A673 (cell line): ENCODE measurements around the gene ZNF442. TPM values are rescaled to one million over a fixed set of nuclear protein-coding genes. Genes with fewer than 3 reads are reported as not detected.

Experiments used
- BruUV-seq: library from RNA; stranded (reverse); fragments of 400-500 nt; replicated peaks from 2 replicates; lab custom pipeline; 2021; lab: Mats Ljungman, UMichigan
- CTCF ChIA-PET: fragments of 300-600 bp; sonication (Branson Sonifier 250); formaldehyde crosslinking; loops from one replicate; lab custom pipeline; 2022; ENCODE audit warnings: antibody characterized with exemption; lab: Charles Lee
- POLR2A ChIA-PET: fragments of 300-600 bp; sonication (Branson Sonifier 250); formaldehyde crosslinking; loops from one replicate; lab custom pipeline; 2022; ENCODE audit warnings: antibody characterized with exemption; ENCODE audit not compliant: low non-redundant PET; lab: Charles Lee
- DNase-seq: peaks from one replicate; pipeline ENCODE4 v3.0.0-alpha.2; 2015; ENCODE audit warnings: low spot score
- H3K27ac ChIP-seq: fragments of 200-600 bp; sonication (generic); 2 replicates; pipeline ENCODE4 v1.5.1; 2016; ENCODE audit warnings: mixed run types, low read depth, mild to moderate bottlenecking, mixed read lengths, antibody characterized with exemption, low read length; ENCODE audit not compliant: poor library complexity, severe bottlenecking
- H3K27me3 ChIP-seq: fragments of 200-600 bp; sonication (generic); replicated peaks from 2 replicates; pipeline ENCODE4 v1.6.1; 2017; ENCODE audit warnings: mixed run types, low read depth, mild to moderate bottlenecking, mixed read lengths, antibody characterized with exemption, low read length; ENCODE audit not compliant: insufficient read depth, poor library complexity
- H3K36me3 ChIP-seq: fragments of 200-600 bp; sonication (generic); 2 replicates; pipeline ENCODE4 v1.6.1; 2016; ENCODE audit warnings: mixed run types, mild to moderate bottlenecking, mixed read lengths, antibody characterized with exemption, low read length; ENCODE audit not compliant: insufficient read depth, poor library complexity, severe bottlenecking
- H3K4me1 ChIP-seq: fragments of 200-600 bp; sonication (generic); 2 replicates; pipeline ENCODE4 v1.6.1; 2017; ENCODE audit warnings: mixed run types, mild to moderate bottlenecking, mixed read lengths, antibody characterized with exemption, low read length; ENCODE audit not compliant: insufficient read depth, poor library complexity, severe bottlenecking
- H3K4me3 ChIP-seq: fragments of 200-600 bp; sonication (generic); 2 replicates; pipeline ENCODE4 v1.5.1; 2016; ENCODE audit warnings: low read depth, mixed run types, mild to moderate bottlenecking, mixed read lengths, low read length; ENCODE audit not compliant: poor library complexity, severe bottlenecking
- H3K9me3 ChIP-seq: fragments of 200-600 bp; sonication (generic); 2 replicates; pipeline ENCODE4 v1.6.1; 2016; ENCODE audit warnings: mixed run types, low read depth, mild to moderate bottlenecking, mixed read lengths, antibody characterized with exemption, low read length; ENCODE audit not compliant: poor library complexity, severe bottlenecking
- EZH2 ChIP-seq: fragments of 200-600 bp; sonication (generic); IDR thresholded peaks from 2 replicates; pipeline ENCODE4 v1.6.1; 2017; ENCODE audit warnings: borderline replicate concordance, low read depth, mild to moderate bottlenecking, mixed read lengths, antibody characterized with exemption, low read length; ENCODE audit not compliant: poor library complexity, severe bottlenecking
- intact Hi-C: fragments of 100-400 bp; cut with micrococcal nuclease; formaldehyde crosslinking; loops from one replicate; pipeline ENCODE4 v1.10.0; 2022; ENCODE audit not compliant: unreplicated experiment
- total RNA-seq: library from RNA; stranded (reverse); gene quantifications from 2 replicates; pipeline ENCODE4 v1.2.3, GENCODE V29; 2021
- TF ChIP-seq, protein P1 (sequence below): fragments of 300-800, 200-600 bp; sonication (generic); conservative IDR thresholded peaks from 2 replicates; pipeline ENCODE4 v1.5.1; 2017; ENCODE audit warnings: low read depth, mild to moderate bottlenecking, antibody characterized with exemption, low read length, moderate library complexity, mixed read lengths

The ZNF442 gene
- total RNA-seq, 1 experiment from 2014 or later, result 0.86 TPM

DNA sequence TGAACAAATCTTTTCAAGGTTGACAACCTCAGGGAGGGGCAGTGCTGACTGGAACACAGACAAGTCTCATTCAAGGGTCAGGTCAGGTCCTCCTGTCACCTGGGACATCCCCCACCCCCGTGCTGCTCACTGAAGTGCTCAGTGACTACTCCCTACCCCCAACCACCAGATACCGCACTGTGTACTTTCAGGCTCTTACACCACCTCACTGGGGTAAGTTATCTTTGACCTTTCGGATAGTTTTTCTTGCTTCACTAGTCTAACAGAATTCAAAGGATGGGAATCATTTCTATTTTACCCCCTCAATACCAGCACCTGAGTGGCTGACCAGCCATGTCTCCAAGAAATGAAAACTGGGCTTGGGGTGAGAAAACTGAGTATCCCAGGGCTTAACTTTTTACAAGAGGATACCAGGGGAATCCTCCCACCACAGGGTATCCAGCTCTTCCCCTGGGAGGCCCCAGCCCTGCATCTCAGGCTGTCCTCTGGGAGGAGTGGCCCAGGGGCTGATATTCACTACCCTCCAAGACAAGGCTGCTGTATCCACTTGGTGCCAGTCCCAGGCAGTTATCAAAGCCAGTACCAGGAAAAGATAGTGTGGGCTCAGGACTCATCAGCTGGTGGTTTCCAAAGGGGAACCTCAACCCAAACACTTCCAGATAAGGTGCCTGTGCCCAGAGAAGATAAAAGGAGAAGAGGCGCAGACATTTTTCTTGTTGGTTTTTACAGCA, 34.1 kb downstream of the ZNF442 start:
- POLR2A ChIA-PET, result no interaction called here
- intact Hi-C loops, result no loop called here
- DNase-seq, result no peak
- no peaks in the 10 kb centered on the region for H3K36me3 ChIP-seq
- H3K9me3 ChIP-seq, result no peaks in the 10 kb centered on the region
- no peaks in the 10 kb centered on the region for H3K4me1 ChIP-seq
- CTCF ChIA-PET, result no interaction called here
- H3K27ac ChIP-seq, result no peak overlapping the region
- H3K4me3 ChIP-seq, result no peak overlapping the region
- no TSS peak for BruUV-seq
- no peak for TF ChIP-seq EZH2
- TF ChIP-seq, protein P1, sequence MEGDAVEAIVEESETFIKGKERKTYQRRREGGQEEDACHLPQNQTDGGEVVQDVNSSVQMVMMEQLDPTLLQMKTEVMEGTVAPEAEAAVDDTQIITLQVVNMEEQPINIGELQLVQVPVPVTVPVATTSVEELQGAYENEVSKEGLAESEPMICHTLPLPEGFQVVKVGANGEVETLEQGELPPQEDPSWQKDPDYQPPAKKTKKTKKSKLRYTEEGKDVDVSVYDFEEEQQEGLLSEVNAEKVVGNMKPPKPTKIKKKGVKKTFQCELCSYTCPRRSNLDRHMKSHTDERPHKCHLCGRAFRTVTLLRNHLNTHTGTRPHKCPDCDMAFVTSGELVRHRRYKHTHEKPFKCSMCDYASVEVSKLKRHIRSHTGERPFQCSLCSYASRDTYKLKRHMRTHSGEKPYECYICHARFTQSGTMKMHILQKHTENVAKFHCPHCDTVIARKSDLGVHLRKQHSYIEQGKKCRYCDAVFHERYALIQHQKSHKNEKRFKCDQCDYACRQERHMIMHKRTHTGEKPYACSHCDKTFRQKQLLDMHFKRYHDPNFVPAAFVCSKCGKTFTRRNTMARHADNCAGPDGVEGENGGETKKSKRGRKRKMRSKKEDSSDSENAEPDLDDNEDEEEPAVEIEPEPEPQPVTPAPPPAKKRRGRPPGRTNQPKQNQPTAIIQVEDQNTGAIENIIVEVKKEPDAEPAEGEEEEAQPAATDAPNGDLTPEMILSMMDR, result no peak
- peaks cover 5% of the 10 kb centered on the region for H3K27me3 ChIP-seq

DNA sequence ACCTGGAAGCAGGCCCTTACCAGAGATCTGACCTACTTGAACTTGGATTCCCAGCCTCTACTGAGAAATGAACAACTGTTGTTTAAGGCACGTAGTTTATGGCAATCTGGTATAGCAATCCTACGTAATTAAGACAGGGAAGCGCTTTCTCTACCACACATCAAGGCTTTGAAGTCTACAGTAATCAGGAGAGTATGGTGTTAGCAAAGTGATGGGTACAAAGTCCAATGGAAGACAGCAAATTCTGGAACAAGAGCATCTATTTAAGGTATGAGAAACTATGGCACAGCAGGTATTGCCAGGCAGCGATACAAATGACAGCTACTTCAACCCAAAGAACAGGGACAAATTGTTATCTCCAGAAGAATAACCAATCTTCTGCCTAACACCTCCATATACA, 35.1 kb downstream of the ZNF442 start:
- Histone ChIP-seq H3K4me1 (no peaks in the 10 kb centered on the region), H3K4me3 (no peak overlapping the region), H3K9me3 (no peaks in the 10 kb centered on the region), H3K36me3 (no peaks in the 10 kb centered on the region), H3K27me3 (peaks cover 5% of the 10 kb centered on the region), H3K27ac (no peak overlapping the region)
- CTCF ChIA-PET, result no interaction called here
- intact Hi-C loops, result no loop called here
- BruUV-seq, result no TSS peak
- TF ChIP-seq, protein P1, result no peak
- no peak for TF ChIP-seq EZH2
- POLR2A ChIA-PET, result no interaction called here
- no peak for DNase-seq

DNA sequence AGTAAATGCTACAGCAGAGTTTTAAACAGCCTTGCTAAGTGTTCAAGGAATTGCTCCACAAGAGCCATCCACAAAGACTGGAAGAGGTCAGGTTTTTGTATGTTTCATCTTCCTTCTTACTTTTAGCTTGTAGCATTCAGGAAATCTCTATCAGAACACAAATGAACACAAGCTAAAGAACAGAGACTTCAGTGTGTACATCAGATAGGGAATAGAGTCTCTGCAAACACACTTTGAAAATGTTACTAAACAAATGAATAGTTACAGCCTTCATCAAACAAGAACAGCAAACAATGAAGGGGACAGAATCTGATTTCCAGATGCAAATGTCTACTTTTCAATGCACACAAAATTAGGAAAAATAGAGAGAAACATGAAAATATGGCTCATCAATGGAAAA, 39.8 kb downstream of the ZNF442 start:
- CTCF ChIA-PET, result no interaction called here
- Histone ChIP-seq H3K4me1 (no peaks in the 10 kb centered on the region), H3K36me3 (no peaks in the 10 kb centered on the region), H3K27me3 (no peaks in the 10 kb centered on the region), H3K4me3 (no peak overlapping the region), H3K27ac (no peak overlapping the region), H3K9me3 (peaks cover 7% of the 10 kb centered on the region)
- TF ChIP-seq, protein P1, result no peak
- no peak for TF ChIP-seq EZH2
- no TSS peak for BruUV-seq
- POLR2A ChIA-PET, result no interaction called here
- intact Hi-C loops, result no loop called here
- DNase-seq, result no peak
